ENCODE data around the gene ZFP3. TPM values are rescaled to one million over a fixed set of nuclear protein-coding genes. Genes with fewer than 3 reads are reported as not detected.
"Not testable (repeated sequence)": the region's sequence is repeated elsewhere in the genome, so short reads cannot be mapped to it uniquely, and the experiment has no call there.

Gene ZFP3
- total RNA-seq, 2 experiments from 2014 or later, result 0.34 to 0.98 TPM

DNA sequence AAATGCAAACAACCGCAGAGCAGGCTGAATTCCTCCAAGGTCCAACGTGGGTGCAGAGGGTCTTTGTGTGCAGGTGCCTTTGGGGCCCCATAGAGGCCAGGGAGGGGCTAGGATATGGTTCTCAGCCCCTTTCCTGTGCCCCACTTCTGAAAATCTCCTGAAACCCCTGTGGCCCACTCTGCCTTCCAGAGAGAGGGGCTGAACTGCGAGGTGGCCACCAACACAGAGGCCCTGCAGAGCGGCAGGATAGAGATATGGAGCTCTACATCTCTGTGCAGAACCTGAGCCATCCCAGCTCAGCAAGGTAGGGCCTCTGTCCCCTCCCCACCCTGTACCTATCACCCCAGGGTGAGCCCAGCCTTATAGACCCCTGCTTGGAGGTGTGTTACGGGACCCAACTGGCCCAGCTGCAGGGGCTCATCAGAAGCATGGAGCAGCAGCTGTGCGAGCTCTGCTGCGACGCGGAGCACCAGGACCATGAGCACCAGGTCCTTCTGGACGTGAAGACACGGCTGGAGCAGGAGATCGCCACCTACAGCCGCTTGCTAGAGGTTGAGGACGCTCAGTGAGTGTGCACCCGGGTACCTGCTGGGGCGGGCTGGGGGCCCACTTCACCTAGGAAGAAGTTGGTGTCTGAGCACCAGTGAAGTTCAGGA lies 43.0 kb downstream of the ZFP3 start:
- CTCF ChIA-PET (ENCODE audit: unreplicated experiment), result no interaction called here
- no TSS peak for BruUV-seq (replicated peaks)
- Histone ChIP-seq H3K4me3 (ENCODE audit: low read depth, low read length, poor library complexity, severe bottlenecking) (no peak overlapping the region), H3K4me1 (ENCODE audit: insufficient read depth, low read length, poor library complexity, severe bottlenecking) (no peaks in the 10 kb centered on the region), H3K9me3 (ENCODE audit: low read length) (0 out of 2 replicates have a peak, but pooled peaks cover 6% of the 10 kb centered on the region), H3K36me3 (ENCODE audit: insufficient read depth, low read length) (no peaks in the 10 kb centered on the region), H2AFZ (ENCODE audit: low read length) (no peak overlapping the region), H3K27ac (ENCODE audit: low read depth, low read length, poor library complexity, severe bottlenecking) (no peak overlapping the region), H3K9me2 (ENCODE audit: insufficient read depth, low read length) (no peaks in the 10 kb centered on the region), H3K79me2 (ENCODE audit: insufficient read depth, low read depth, low read length) (no peaks in the 10 kb centered on the region), H4K20me1 (ENCODE audit: insufficient read depth, low read length) (no peaks in the 10 kb centered on the region), H3K4me2 (ENCODE audit: low read length) (no peak overlapping the region)
- TF ChIP-seq, protein P1, sequence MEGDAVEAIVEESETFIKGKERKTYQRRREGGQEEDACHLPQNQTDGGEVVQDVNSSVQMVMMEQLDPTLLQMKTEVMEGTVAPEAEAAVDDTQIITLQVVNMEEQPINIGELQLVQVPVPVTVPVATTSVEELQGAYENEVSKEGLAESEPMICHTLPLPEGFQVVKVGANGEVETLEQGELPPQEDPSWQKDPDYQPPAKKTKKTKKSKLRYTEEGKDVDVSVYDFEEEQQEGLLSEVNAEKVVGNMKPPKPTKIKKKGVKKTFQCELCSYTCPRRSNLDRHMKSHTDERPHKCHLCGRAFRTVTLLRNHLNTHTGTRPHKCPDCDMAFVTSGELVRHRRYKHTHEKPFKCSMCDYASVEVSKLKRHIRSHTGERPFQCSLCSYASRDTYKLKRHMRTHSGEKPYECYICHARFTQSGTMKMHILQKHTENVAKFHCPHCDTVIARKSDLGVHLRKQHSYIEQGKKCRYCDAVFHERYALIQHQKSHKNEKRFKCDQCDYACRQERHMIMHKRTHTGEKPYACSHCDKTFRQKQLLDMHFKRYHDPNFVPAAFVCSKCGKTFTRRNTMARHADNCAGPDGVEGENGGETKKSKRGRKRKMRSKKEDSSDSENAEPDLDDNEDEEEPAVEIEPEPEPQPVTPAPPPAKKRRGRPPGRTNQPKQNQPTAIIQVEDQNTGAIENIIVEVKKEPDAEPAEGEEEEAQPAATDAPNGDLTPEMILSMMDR (conservative IDR thresholded peaks at IDR 0.05; ENCODE audit: low read length), result no peak
- TF ChIP-seq EZH2phosphoT487 (IDR thresholded peaks at IDR 0.05; ENCODE audit: borderline replicate concordance, low read depth, low read length), result no peak
- POLR2A ChIA-PET, result no interaction called here
- no peak for DNase-seq (ENCODE audit: low spot score)
- intact Hi-C loops (cut with micrococcal nuclease; ENCODE audit: unreplicated experiment), result no loop called here

DNA sequence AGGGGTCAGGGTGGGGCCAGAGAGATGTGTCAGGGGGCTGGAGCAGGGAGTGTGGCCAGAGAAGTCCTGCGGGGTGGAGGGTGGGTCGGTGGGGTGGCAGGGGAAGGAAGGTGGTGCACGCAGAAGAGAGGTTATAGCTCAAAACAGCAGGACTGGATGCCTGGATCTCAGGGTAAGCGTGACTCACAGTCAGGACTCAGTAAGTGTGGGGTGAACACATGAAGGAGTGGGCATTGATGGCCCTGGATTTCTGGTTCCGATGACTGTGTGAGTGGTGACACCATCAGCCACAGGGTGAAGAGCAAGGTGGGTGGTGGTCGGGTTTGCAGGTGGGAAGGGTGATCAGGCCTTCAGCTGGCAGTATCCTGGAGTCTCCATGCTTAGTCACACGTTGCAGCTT lies 43.8 kb downstream of the ZFP3 start:
- H3K4me2 ChIP-seq (ENCODE audit: low read length); H3K4me1 ChIP-seq (ENCODE audit: insufficient read depth, low read length, poor library complexity, severe bottlenecking); POLR2A ChIA-PET; H3K9me2 ChIP-seq (ENCODE audit: insufficient read depth, low read length); intact Hi-C loops (cut with micrococcal nuclease; ENCODE audit: unreplicated experiment); H2AFZ ChIP-seq (ENCODE audit: low read length); H3K79me2 ChIP-seq (ENCODE audit: insufficient read depth, low read depth, low read length); H4K20me1 ChIP-seq (ENCODE audit: insufficient read depth, low read length); H3K36me3 ChIP-seq (ENCODE audit: insufficient read depth, low read length); DNase-seq (ENCODE audit: low spot score); H3K9me3 ChIP-seq (ENCODE audit: low read length); H3K4me3 ChIP-seq (ENCODE audit: low read depth, low read length, poor library complexity, severe bottlenecking); BruUV-seq (replicated peaks); H3K27ac ChIP-seq (ENCODE audit: low read depth, low read length, poor library complexity, severe bottlenecking); CTCF ChIA-PET (ENCODE audit: unreplicated experiment): not testable (repeated sequence)

DNA sequence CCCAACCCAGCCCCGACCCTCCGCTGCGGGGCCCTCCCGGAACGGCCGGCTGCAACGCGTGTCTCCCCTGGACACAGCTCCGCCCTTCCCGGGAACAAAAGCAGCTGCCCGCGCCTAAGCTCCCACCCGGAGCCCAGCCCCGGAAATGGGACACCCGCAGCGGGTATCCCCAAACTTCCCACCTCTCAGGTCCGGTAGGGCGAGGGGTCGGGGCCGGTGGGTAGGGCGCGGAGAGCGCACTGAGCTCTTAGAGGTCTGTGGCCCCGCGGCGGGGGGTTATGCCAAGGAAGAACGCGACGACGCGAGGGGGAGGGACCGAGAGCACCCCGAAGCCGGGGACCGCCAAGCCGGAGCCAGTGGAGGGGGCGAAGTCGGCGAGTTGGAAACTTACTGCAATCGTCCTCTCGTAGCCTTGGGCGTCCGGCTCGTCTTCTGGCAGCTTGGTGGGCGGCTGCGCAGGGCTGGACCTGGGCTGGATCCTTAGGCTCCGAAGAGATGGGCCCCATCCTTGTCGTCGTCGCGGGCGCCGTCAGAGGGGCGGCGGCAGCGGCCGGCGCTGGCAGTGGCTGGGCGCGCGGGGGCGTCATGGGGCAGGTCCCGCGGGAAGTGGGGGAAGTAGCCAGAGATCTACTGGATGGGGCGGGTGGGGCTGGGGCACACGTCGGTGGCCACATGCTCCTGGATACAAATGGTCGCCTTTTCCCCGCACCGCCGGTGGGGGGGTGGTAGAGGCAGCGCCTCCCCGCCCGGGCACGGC lies 44.5 kb downstream of the ZFP3 start:
- CTCF ChIA-PET (ENCODE audit: unreplicated experiment), result no interaction called here

More for the DNA sequence above, 44.5 kb downstream of the ZFP3 start:
- H3K4me1 ChIP-seq (ENCODE audit: insufficient read depth, low read length, poor library complexity, severe bottlenecking), result no peaks in the 10 kb centered on the region
- H3K9me2 ChIP-seq (ENCODE audit: insufficient read depth, low read length), result no peaks in the 10 kb centered on the region
- no peaks in the 10 kb centered on the region for H3K79me2 ChIP-seq (ENCODE audit: insufficient read depth, low read depth, low read length)
- H3K27ac ChIP-seq (ENCODE audit: low read depth, low read length, poor library complexity, severe bottlenecking), result no peak overlapping the region
- intact Hi-C loops (cut with micrococcal nuclease; ENCODE audit: unreplicated experiment), result no loop called here
- 0 out of 2 replicates have a peak, but pooled peaks cover 6% of the 10 kb centered on the region for H3K9me3 ChIP-seq (ENCODE audit: low read length)
- no TSS peak for BruUV-seq (replicated peaks)
- no peaks in the 10 kb centered on the region for H3K36me3 ChIP-seq (ENCODE audit: insufficient read depth, low read length)
- no peak for TF ChIP-seq EZH2phosphoT487 (IDR thresholded peaks at IDR 0.05; ENCODE audit: borderline replicate concordance, low read depth, low read length)
- TF ChIP-seq, protein P1 (conservative IDR thresholded peaks at IDR 0.05; ENCODE audit: low read length), result no peak
- no peak for DNase-seq (ENCODE audit: low spot score)
- no peak overlapping the region for H3K4me2 ChIP-seq (ENCODE audit: low read length)
- no peaks in the 10 kb centered on the region for H4K20me1 ChIP-seq (ENCODE audit: insufficient read depth, low read length)
- POLR2A ChIA-PET, result no interaction called here
- H2AFZ ChIP-seq (ENCODE audit: low read length), result no peak overlapping the region
- no peak overlapping the region for H3K4me3 ChIP-seq (ENCODE audit: low read depth, low read length, poor library complexity, severe bottlenecking)

All from OCI-LY7 (cell line).